Stomach (tissue), 9 donors: Measurements from ENCODE around the gene NRL. TPM values are rescaled to one million over a fixed set of nuclear protein-coding genes. Genes with fewer than 3 reads are reported as not detected.

Experiments
- DNase-seq, 2 donors: peaks; one replicate each; pipeline versions ENCODE4 v3.0.0 to v3.0.0-alpha.2; 2013 to 2019
- H3K27ac ChIP-seq, 5 donors: fragments of 200-600 bp in 4 of 5; sonication (generic) in 4 of 5; one replicate each; pipeline ENCODE4 v1.5.1; 2013 to 2019; ENCODE audit warnings: mild to moderate bottlenecking in 1 of 5, moderate library complexity in 1 of 5
- H3K27me3 ChIP-seq, 3 donors: fragments of 200-600 bp; sonication (generic); one replicate each; pipeline ENCODE4 v1.5.1; 2017 to 2019; ENCODE audit warnings: mixed run types in 1 of 3
- H3K36me3 ChIP-seq, 4 donors: fragments of 200-600 bp; sonication (generic); 1 replicate in 3 of 4; 2 replicates in 1 of 4; pipeline ENCODE4 v1.5.1; 2016 to 2019
- H3K4me1 ChIP-seq, 4 donors: fragments of 200-600 bp; sonication (generic); one replicate each; pipeline ENCODE4 v1.5.1; 2016 to 2019
- H3K4me3 ChIP-seq, 4 donors: fragments of 200-600 bp; sonication (generic) in 3 of 4; one replicate each; pipeline ENCODE4 v1.5.1; 2016 to 2019; ENCODE audit warnings: mild to moderate bottlenecking in 1 of 4
- H3K9me3 ChIP-seq, 4 donors: fragments of 200-600 bp; sonication (generic); one replicate each; pipeline ENCODE4 v1.5.1; 2016 to 2019
- CTCF ChIP-seq, 7 experiments: fragments of 450-650 bp in 4 of 7; fragments of 200-600 bp in 3 of 7; sonication (generic) in 3 of 7; IDR thresholded peaks; one replicate each; pipeline ENCODE4 v1.5.1; 2016 to 2019; ENCODE audit warnings: antibody characterized with exemption in 7 of 7, control low read depth in 2 of 7, mild to moderate bottlenecking in 1 of 7
- EP300 ChIP-seq: sonication (generic); formaldehyde crosslinking; IDR thresholded peaks from one replicate; pipeline ENCODE4 v1.6.1; 2017; ENCODE audit warnings: antibody characterized with exemption
- POLR2A ChIP-seq, 4 donors: fragments of 450-650 bp; IDR thresholded peaks; one replicate each; pipeline ENCODE4 v1.6.1; 2016; ENCODE audit warnings: antibody characterized with exemption in 4 of 4, control low read depth in 2 of 4, mild to moderate bottlenecking in 1 of 4, moderate library complexity in 1 of 4
- POLR2AphosphoS5 ChIP-seq, 3 donors: sonication (generic); formaldehyde crosslinking; IDR thresholded peaks; one replicate each; pipeline ENCODE4 v1.6.1; 2016; ENCODE audit warnings: antibody characterized with exemption in 3 of 3
- WGBS, 5 donors: extraction: QIAGEN DNeasy Blood & Tissue Kit in 3 of 5; methylation state at CpG; one replicate each; pipeline versions ENCODE4 v1.1.5 to v1.1.7; 2013 to 2018; 5-methylcytosine and 5-hydroxymethylcytosine counted together
- intact Hi-C: fragments of 100-400 bp; cut with DNase I; formaldehyde crosslinking; loops from one replicate; pipeline ENCODE4 v1.15.1; 2023; ENCODE audit warnings: low total_unique reads
- polyA plus RNA-seq, 3 donors: library from polyadenylated mRNA; stranded (reverse); fragments of 200-250 nt; gene quantifications; one replicate each; pipeline ENCODE4 v1.2.3, GENCODE V29; 2013
- total RNA-seq, 5 donors: library from RNA; depleted of rRNA; stranded (reverse); fragments of >200 nt; gene quantifications; one replicate each; pipeline versions ENCODE4 v1.1.0 to v1.2.3, GENCODE V29; 2014 to 2016
- donor health status: healthy with polysubstance abuse.
- donor health status: Bipolar disorder and iron deficiency.
- donor health status: healthy.

NRL gene
- total and polyA plus RNA-seq, 8 donors = 0.92 to 69.2 (median 1.3) TPM; not detected in 1

DNA sequence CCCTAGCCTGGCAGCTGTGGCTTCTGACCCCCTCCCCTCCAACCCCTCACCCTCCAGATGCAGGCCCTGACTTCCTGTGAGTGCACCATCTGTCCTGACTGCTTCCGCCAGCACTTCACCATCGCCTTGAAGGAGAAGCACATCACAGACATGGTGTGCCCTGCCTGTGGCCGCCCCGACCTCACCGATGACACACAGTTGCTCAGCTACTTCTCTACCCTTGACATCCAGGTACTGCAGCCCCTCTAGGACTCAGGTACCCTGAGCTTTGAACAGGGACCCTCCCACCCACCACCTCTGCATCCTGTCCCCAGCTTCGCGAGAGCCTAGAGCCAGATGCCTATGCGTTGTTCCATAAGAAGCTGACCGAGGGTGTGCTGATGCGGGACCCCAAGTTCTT lies 40.4 kb upstream of the NRL start:
- 94 to 99% (median 95%) methylated on average over 9 to 10 of the region's 10 CpGs for WGBS, 5 donors
- H3K4me1 ChIP-seq = peaks cover 0 to 9% (median 2%) of the 10 kb centered on the region in 4 donors
- TF ChIP-seq CTCF (IDR thresholded peaks at IDR 0.05) (no peak), POLR2AphosphoS5 (IDR thresholded peaks at IDR 0.05) (no peak), EP300 (no peak), POLR2A (IDR thresholded peaks at IDR 0.05) (no peak)
- intact Hi-C loops = no loop called here
- no peak overlapping the region for H3K4me3 ChIP-seq
- H3K9me3 ChIP-seq = no peaks in the 10 kb centered on the region
- peaks cover 57 to 98% (median 94%) of the 10 kb centered on the region in 4 donors for H3K36me3 ChIP-seq
- no peak for DNase-seq
- H3K27me3 ChIP-seq = no peaks in the 10 kb centered on the region
- H3K27ac ChIP-seq = no peak overlapping the region

- peaks cover 40 to 82% (median 79%) of the 10 kb centered on the region in 4 donors for H3K36me3 ChIP-seq
- TF ChIP-seq EP300 (no peak), POLR2AphosphoS5 (IDR thresholded peaks at IDR 0.05) (no peak), CTCF (IDR thresholded peaks at IDR 0.05) (no peak), POLR2A (IDR thresholded peaks at IDR 0.05) (no peak)
- H3K27ac ChIP-seq = no peak overlapping the region
- H3K4me3 ChIP-seq = no peak overlapping the region
- H3K27me3 ChIP-seq = no peaks in the 10 kb centered on the region
- H3K4me1 ChIP-seq = peaks cover 11 to 31% (median 23%) of the 10 kb centered on the region in 4 donors
- 92 to 96% (median 94%) methylated on average over 15 to 16 of the region's 16 CpGs for WGBS, 5 donors
- intact Hi-C loops = no loop called here
- H3K9me3 ChIP-seq = no peaks in the 10 kb centered on the region
- no peak for DNase-seq
Observed at GRCh38 chr14:24151404-24152080, 36.8 kb upstream of the NRL start.

DNA sequence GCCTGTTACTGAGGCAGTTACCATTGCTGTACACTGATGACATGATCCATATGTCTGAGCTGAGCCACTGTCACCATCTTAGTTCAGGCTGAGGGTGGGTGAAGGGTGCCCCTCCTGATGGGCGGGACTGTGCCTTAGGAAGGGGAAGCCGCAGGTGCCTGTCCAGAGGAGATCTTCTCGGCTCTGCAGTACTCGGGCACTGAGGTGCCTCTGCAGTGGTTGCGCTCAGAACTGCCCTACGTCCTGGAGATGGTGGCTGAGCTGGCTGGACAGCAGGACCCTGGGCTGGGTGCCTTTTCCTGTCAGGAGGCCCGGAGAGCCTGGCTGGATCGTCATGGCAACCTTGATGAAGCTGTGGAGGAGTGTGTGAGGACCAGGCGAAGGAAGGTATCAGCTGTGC lies 36.2 kb upstream of the NRL start:
- Histone ChIP-seq H3K27me3 (no peaks in the 10 kb centered on the region), H3K27ac (no peak overlapping the region), H3K36me3 (peaks cover 36 to 77% (median 74%) of the 10 kb centered on the region in 4 donors), H3K9me3 (no peaks in the 10 kb centered on the region), H3K4me3 (no peak overlapping the region), H3K4me1 (peaks cover 14 to 33% (median 27%) of the 10 kb centered on the region in 4 donors)
- TF ChIP-seq EP300 = no peak
- TF ChIP-seq POLR2A (IDR thresholded peaks at IDR 0.05) = no peak
- no peak for TF ChIP-seq POLR2AphosphoS5 (IDR thresholded peaks at IDR 0.05)
- TF ChIP-seq CTCF (IDR thresholded peaks at IDR 0.05) = no peak
- WGBS, 5 donors = 85 to 91% (median 90%) methylated on average over 8 to 9 of the region's 9 CpGs
- intact Hi-C loops = no loop called here
- no peak for DNase-seq

- TF ChIP-seq POLR2AphosphoS5 (IDR thresholded peaks at IDR 0.05) (no peak), CTCF (IDR thresholded peaks at IDR 0.05) (no peak), EP300 (no peak), POLR2A (IDR thresholded peaks at IDR 0.05) (no peak)
- Histone ChIP-seq H3K27me3 (no peaks in the 10 kb centered on the region), H3K9me3 (no peaks in the 10 kb centered on the region), H3K36me3 (peaks cover 31 to 72% (median 70%) of the 10 kb centered on the region in 4 donors), H3K4me1 (peaks cover 18 to 38% (median 31%) of the 10 kb centered on the region in 4 donors), H3K27ac (no peak overlapping the region), H3K4me3 (no peak overlapping the region)
- WGBS, 5 donors = 89 to 94% (median 91%) methylated on average over 9 of the region's 9 CpGs
- intact Hi-C loops = no loop called here
- no peak for DNase-seq
Observed at GRCh38 chr14:24150567-24150966, 35.8 kb upstream of the NRL start.
